Activated CD8-positive, alpha-beta T cell treated with anti-CD3 and anti-CD28 coated beads for 36 hours (primary cell): Measurements from ENCODE around the gene MAP4K3. TPM values are rescaled to one million over a fixed set of nuclear protein-coding genes. Genes with fewer than 3 reads are reported as not detected.
"Not testable (repeated sequence)": the region's sequence is repeated elsewhere in the genome, so short reads cannot be mapped to it uniquely, and the experiment has no call there.

Experiments
- ATAC-seq: fragments of 200-7000 bp; cut with Tn5 transposase; one replicate; pipeline ENCODE4 v1.10.0; 2021; ENCODE audit warnings: mild to moderate bottlenecking, moderate library complexity
- CTCF ChIA-PET: fragments of 350-600 bp; sonication (Branson Sonifier 250); formaldehyde crosslinking; loops from one replicate; lab custom pipeline; 2021; ENCODE audit warnings: antibody characterized with exemption; lab: Charles Lee
- POLR2A ChIA-PET: fragments of 350-600 bp; sonication (Branson Sonifier 250); formaldehyde crosslinking; loops from one replicate; lab custom pipeline; 2021; ENCODE audit warnings: antibody characterized with exemption; lab: Charles Lee
- DNase-seq: peaks from one replicate; pipeline ENCODE4 v3.0.0-alpha.2; 2020
- H3K27ac Mint-ChIP-seq: one replicate; pipeline ENCODE4 v1.8.0; 2021; ENCODE audit warnings: mild to moderate bottlenecking, mixed read lengths
- H3K27me3 Mint-ChIP-seq: one replicate; pipeline ENCODE4 v1.8.0; 2021; ENCODE audit warnings: mixed read lengths
- H3K36me3 Mint-ChIP-seq: one replicate; pipeline ENCODE4 v1.8.0; 2021; ENCODE audit warnings: low read depth, mixed read lengths
- H3K4me1 Mint-ChIP-seq: one replicate; pipeline ENCODE4 v1.8.0; 2021; ENCODE audit warnings: low read depth, mixed read lengths
- H3K4me3 Mint-ChIP-seq: one replicate; pipeline ENCODE4 v1.8.0; 2021; ENCODE audit warnings: mild to moderate bottlenecking, moderate library complexity, mixed read lengths
- H3K9me3 Mint-ChIP-seq: one replicate; pipeline ENCODE4 v1.8.0; 2021; ENCODE audit warnings: mixed read lengths
- intact Hi-C: fragments of 100-400 bp; cut with micrococcal nuclease; formaldehyde crosslinking; loops from one replicate; pipeline ENCODE4 v1.10.0; 2022
- total RNA-seq, 2 experiments: library from RNA; stranded (reverse); gene quantifications; one replicate each; pipeline ENCODE4 v1.2.3, GENCODE V29; 2021
- TF ChIP-seq, protein P1 (sequence below): fragments of 200-600 bp; IDR thresholded peaks from one replicate; pipeline ENCODE4 v1.8.0; 2022; ENCODE audit warnings: antibody characterized with exemption, mild to moderate bottlenecking

MAP4K3 gene
- total RNA-seq, 2 experiments from 2014 or later = 6.5 to 12.5 TPM

DNA sequence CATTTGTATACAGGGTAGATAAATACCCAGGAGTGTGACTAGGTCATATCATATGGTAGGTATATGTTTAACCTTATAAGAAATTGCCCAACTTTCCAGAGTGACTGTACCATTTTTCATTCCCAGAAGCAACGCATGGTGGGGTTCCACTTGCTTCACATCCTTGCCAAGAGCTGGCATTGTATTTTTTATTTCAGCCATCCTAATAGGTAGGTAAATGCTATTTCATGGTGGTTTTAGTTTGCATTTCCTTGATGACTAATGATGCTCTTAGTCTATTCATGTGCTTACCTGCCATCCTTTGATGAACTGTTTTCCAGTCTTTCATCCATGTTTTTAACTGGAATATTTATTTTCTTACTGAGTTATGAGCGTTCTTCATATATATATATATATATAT lies 51.9 kb downstream of the MAP4K3 start:
- peaks cover 31% of the 10 kb centered on the region for H3K4me1 Mint-ChIP-seq
- ATAC-seq (no peak), DNase-seq (no peak)
- intact Hi-C loops = no loop called here
- CTCF ChIA-PET = no interaction called here
- H3K27ac Mint-ChIP-seq = no peak overlapping the region
- POLR2A ChIA-PET = no interaction called here
- no peaks in the 10 kb centered on the region for H3K27me3 Mint-ChIP-seq
- H3K9me3 Mint-ChIP-seq = peaks cover 3% of the 10 kb centered on the region
- H3K4me3 Mint-ChIP-seq = no peak overlapping the region
- peaks cover 3% of the 10 kb centered on the region for H3K36me3 Mint-ChIP-seq
- TF ChIP-seq, protein P1, sequence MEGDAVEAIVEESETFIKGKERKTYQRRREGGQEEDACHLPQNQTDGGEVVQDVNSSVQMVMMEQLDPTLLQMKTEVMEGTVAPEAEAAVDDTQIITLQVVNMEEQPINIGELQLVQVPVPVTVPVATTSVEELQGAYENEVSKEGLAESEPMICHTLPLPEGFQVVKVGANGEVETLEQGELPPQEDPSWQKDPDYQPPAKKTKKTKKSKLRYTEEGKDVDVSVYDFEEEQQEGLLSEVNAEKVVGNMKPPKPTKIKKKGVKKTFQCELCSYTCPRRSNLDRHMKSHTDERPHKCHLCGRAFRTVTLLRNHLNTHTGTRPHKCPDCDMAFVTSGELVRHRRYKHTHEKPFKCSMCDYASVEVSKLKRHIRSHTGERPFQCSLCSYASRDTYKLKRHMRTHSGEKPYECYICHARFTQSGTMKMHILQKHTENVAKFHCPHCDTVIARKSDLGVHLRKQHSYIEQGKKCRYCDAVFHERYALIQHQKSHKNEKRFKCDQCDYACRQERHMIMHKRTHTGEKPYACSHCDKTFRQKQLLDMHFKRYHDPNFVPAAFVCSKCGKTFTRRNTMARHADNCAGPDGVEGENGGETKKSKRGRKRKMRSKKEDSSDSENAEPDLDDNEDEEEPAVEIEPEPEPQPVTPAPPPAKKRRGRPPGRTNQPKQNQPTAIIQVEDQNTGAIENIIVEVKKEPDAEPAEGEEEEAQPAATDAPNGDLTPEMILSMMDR = no peak

DNA sequence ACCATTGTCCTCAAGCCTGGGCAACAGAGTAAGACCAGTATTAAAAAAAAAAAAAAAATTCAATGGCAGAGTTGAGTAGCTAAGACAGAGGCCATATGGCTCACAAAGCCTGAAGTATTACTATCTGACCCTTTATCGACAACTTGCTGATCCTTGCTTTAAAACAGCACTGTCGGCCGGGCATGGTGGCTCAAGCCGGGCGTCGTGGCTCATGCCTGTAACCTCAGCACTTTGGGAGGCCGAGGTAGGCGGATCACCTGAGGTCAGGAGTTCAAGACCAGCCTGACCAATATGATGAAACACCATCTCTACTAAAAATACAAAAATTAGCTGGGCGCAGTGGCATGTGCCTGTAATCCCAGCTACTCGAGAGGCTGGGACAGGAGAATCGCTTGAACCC lies 53.0 kb downstream of the MAP4K3 start:
- H3K9me3 Mint-ChIP-seq, H3K27ac Mint-ChIP-seq, DNase-seq, H3K4me3 Mint-ChIP-seq, ATAC-seq, H3K36me3 Mint-ChIP-seq, intact Hi-C loops, H3K27me3 Mint-ChIP-seq, CTCF ChIA-PET: not testable (repeated sequence)
- POLR2A ChIA-PET = interaction anchor here (1.0 kb wide), 1 partner anchor 26 kb away, joined by 3 read pairs; no protein-coding TSS in a partner anchor
- peaks cover 27% of the 10 kb centered on the region for H3K4me1 Mint-ChIP-seq

DNA sequence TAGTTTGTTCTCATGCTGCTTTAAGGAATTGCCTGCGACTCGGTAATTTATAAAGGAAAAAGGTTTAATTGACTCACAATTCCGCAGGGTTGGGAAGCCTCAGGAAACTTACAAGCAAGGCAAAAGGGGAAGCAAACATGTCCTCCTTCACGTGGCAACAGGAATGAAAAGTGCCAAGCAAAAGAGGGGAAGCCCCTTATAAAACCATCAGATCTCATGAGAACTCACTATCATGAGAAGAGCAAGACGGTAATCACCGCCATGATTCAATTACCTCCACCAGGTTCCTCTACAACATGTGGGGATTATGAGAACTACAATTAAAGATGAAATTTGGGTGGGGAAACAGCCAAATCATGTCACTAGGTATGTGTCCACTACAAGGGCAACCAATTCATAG lies 53.9 kb downstream of the MAP4K3 start:
- ATAC-seq = no peak
- H3K36me3 Mint-ChIP-seq = peaks cover 3% of the 10 kb centered on the region
- peaks cover 3% of the 10 kb centered on the region for H3K9me3 Mint-ChIP-seq
- TF ChIP-seq, protein P1 = no peak
- ChIA-PET POLR2A (no interaction called here), CTCF (no interaction called here)
- H3K27me3 Mint-ChIP-seq = no peaks in the 10 kb centered on the region
- no peak overlapping the region for H3K4me3 Mint-ChIP-seq
- no peak overlapping the region for H3K27ac Mint-ChIP-seq
- peaks cover 22% of the 10 kb centered on the region for H3K4me1 Mint-ChIP-seq
- intact Hi-C loops = no loop called here
- no peak for DNase-seq

DNA sequence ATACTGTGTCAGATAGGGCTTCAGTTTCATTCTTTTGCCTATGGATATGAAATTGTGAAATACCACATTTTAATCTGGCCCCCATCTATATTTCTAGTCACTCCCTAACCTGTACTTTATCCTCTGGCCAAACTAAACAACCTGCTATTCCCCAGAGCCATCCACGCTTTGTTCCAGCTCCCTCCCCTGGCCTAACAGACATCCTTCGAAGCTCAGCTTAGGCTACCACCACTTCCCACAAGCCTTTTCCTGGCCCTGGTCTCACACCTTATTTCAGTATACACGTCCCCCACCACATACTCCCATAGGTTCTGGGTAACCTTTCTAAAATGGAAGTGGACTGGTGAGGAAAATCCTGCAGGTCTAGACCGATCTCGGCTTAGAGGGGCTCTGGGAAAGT lies 55.4 kb downstream of the MAP4K3 start:
- TF ChIP-seq, protein P1 = no peak
- ATAC-seq (no peak), DNase-seq (no peak)
- Mint-ChIP-seq H3K27me3 (no peaks in the 10 kb centered on the region), H3K36me3 (peaks cover 3% of the 10 kb centered on the region), H3K27ac (no peak overlapping the region), H3K4me3 (no peak overlapping the region), H3K4me1 (peaks cover 26% of the 10 kb centered on the region), H3K9me3 (peaks cover 3% of the 10 kb centered on the region)
- ChIA-PET POLR2A (no interaction called here), CTCF (interaction anchor here (1.6 to 6.0 kb wide), 4 partner anchors 12 to 348 kb away, joined by 3 to 41 read pairs (median 7); no protein-coding TSS in a partner anchor)
- intact Hi-C loops = no loop called here

DNA sequence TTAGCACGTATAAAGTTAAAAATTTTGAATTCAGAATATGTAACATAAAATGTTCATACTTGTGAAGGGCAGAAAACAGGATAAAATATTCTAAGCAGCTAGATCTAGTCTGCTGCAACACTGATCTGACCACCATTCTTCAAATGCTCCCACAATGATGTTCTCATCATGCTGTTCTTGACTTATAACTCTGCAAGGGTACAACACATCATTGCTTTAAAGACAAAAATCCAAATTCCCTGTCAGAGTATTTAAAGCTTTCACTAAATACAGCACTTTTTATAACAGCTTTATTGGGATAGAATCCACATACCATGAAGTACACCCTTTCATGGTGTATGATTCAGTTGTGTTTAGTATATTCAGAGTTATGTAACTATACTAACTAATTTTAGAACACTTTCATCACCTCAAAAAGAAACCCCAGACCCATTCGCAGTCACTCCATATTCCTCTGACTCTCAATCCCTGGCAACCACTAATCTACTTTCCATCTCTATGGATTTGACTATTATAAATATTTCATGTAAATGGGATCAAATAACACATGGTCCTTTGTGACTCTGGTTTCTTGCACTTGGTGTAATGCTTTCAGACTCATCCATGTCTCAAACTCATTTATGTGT lies 56.4 kb downstream of the MAP4K3 start:
- Mint-ChIP-seq H3K4me3 (no peak overlapping the region), H3K27me3 (no peaks in the 10 kb centered on the region), H3K27ac (no peak overlapping the region), H3K36me3 (peaks cover 5% of the 10 kb centered on the region), H3K4me1 (peaks cover 26% of the 10 kb centered on the region), H3K9me3 (peaks cover 2% of the 10 kb centered on the region)
- ChIA-PET CTCF (interaction anchor here (0.7 to 6.0 kb wide), 18 partner anchors 10 to 353 kb away, joined by 3 to 41 read pairs (median 4); partner anchors contain the start of gene MAP4K3), POLR2A (no interaction called here)
- intact Hi-C loops = no loop called here
- DNase-seq (no peak), ATAC-seq (no peak)
- TF ChIP-seq, protein P1 = no peak
